ENCODE results near the gene RDH13.

Gene RDH13

DNA sequence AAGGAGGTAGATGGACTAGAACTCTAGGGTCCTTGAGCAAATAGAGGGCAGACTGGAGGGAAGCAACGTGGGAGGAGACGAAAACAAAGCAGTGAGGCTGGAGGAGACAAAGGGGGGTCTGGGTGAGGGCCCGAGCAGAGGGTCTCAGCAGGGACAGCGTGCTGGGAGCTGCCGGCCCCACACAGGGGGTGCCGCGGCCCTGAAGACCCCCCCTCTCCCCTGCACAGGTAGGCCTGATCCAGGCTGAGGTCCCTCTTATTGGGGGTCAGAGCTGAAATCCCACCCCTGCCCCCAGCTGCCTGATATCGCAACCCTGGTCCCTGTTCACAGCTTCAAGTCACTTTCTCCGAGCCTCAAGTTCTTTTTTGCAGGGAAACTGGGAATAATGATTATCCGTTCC lies 21.5 kb upstream of the RDH13 start:
- TF ChIP-seq, protein P1, sequence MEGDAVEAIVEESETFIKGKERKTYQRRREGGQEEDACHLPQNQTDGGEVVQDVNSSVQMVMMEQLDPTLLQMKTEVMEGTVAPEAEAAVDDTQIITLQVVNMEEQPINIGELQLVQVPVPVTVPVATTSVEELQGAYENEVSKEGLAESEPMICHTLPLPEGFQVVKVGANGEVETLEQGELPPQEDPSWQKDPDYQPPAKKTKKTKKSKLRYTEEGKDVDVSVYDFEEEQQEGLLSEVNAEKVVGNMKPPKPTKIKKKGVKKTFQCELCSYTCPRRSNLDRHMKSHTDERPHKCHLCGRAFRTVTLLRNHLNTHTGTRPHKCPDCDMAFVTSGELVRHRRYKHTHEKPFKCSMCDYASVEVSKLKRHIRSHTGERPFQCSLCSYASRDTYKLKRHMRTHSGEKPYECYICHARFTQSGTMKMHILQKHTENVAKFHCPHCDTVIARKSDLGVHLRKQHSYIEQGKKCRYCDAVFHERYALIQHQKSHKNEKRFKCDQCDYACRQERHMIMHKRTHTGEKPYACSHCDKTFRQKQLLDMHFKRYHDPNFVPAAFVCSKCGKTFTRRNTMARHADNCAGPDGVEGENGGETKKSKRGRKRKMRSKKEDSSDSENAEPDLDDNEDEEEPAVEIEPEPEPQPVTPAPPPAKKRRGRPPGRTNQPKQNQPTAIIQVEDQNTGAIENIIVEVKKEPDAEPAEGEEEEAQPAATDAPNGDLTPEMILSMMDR (IDR thresholded peaks at IDR 0.05) = no peak
- TF ChIP-seq ZFX (IDR thresholded peaks at IDR 0.05; ENCODE audit: borderline replicate concordance) = no peak
- H3K27ac ChIP-seq = no peak overlapping the region

DNA sequence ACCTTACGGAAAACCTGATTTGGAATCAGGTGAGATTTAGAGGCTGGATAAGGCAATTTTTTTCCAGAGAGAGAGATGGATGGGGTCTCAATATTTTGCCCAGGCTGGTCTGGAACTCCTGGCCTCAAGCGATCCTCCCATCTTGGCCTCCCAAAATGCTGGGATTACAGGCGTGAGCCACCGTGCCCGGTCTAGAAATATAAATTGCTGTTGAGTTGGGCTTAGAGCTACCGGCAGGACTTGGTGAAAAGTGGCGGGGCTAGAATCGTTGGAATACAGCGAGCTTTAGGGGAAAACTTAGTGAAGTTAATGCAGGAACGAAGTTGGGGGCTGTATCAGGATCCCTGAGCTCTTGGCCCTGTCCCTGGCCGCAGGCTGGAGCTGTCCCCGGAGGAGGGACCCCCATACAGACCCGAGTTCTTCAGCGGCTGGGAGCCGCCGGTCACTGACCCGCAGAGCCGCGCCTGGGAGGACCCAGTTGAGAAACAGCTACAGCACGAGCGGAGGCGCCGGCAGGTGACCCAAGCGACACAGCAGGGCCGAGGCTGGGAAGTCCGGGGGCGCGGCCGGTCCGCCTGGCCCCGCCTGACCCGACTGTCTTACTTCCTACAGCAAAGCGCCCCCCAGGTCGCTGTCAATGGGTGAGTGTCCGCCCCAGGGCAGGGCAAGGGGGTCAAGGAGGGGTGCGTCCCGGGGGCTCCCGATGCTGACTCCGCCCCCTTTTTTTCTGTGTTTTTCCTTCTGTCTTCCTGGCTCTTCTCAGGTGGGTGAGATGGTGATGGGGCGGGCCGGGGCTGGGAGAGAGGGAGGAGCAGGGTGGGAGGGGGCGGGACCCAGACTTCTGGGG lies 20.3 kb upstream of the RDH13 start:
- H3K27ac ChIP-seq = 0 out of 2 replicates have a peak overlapping the region, but pooled peaks have one; percentile 32
- no peak for TF ChIP-seq ZFX (IDR thresholded peaks at IDR 0.05; ENCODE audit: borderline replicate concordance)
- TF ChIP-seq, protein P1 (IDR thresholded peaks at IDR 0.05) = no peak

DNA sequence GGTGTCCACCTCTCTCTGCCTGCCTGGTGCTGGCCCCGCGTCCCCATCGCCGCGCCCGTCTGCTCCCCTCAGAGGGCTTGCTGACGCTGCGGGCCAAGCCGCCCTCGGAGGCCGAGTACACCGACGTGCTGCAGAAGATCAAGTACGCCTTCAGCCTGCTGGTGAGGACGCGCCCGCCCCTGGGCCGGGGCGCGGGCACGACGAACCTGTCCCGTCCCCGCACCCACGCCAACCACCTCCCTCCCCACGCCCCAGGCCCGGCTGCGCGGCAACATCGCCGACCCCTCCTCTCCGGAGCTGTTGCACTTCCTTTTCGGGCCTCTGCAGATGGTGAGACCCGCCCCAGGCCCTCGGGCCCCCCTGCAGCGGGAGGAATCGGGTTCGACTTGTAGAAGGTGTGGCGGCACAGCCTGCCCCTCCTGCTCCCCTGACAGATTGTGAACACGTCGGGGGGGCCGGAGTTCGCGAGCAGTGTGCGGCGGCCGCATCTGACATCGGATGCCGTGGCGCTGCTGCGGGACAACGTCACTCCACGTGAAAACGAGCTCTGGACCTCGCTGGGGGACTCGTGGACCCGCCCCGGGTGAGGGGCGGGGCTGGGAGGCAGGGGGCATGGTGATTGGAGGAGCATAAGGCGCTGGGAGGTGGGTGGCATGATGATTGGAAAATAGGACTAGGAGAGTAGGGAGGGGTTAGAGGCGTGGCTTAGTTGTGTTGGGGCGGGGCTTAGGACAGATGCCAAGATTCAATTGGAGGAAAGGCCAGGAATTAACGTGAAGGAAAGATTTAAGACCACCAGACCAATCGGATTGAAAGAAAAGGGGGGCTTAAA lies 19.3 kb upstream of the RDH13 start:
- TF ChIP-seq, protein P1 (IDR thresholded peaks at IDR 0.05) = no peak
- no peak for TF ChIP-seq ZFX (IDR thresholded peaks at IDR 0.05; ENCODE audit: borderline replicate concordance)
- no peak overlapping the region; the same call in 1 of the 2 replicates for H3K27ac ChIP-seq

DNA sequence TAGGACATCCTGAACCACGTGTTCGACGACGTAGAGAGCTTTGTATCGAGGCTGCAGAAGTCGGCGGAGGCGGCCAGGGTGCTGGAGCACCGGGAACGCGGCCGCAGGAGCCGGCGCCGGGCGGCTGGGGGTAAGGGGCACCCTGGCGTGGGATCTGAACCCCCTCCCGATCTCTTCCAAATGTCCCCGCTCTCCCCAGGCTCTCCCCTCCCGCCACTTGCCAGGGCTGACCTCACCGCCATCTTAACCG lies 18.7 kb upstream of the RDH13 start:
- TF ChIP-seq, protein P1 (IDR thresholded peaks at IDR 0.05) = no peak
- no peak for TF ChIP-seq ZFX (IDR thresholded peaks at IDR 0.05; ENCODE audit: borderline replicate concordance)
- H3K27ac ChIP-seq = peak overlapping the region; percentile 95; the same call in 1 of the 2 replicates

DNA sequence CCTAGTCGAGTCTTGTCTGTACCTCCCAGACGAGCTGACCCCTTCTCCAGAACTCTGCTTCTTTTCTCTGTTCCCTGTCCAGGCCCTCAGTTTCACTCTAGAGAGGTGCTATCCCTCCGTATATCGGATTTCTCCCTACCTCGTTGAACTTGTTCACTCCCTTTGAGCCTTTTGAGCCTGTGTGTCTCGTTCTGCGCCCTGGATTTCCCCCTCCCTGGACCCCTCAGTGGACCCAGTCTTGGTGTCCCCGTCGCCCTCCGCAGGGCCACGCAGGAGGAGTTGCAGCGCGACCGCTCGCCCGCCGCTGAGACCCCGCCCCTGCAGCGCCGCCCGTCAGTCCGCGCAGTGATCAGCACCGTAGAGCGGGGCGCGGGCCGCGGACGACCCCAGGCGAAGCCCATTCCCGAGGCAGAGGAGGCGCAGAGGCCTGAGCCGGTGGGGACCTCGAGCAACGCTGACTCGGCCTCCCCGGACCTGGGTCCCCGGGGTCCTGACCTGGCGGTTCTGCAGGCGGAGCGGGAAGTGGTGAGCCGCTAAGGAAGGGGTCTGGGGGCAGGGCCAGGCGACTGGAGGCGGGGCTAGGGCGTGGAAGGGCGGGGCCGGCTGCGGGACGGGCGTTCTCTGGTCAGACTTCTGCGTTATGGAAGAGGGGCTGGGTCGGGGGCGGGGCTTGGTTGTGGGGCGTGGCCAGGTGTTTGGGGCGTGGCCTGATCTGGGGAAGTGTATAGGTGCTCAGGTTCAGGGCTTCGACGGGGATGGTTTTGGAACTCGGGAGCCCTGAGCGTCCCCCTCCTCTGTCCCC lies 18.2 kb upstream of the RDH13 start:
- no peak for TF ChIP-seq ZFX (IDR thresholded peaks at IDR 0.05; ENCODE audit: borderline replicate concordance)
- TF ChIP-seq, protein P1 (IDR thresholded peaks at IDR 0.05) = peak; percentile 34
- H3K27ac ChIP-seq = peak overlapping the region; percentile 95

DNA sequence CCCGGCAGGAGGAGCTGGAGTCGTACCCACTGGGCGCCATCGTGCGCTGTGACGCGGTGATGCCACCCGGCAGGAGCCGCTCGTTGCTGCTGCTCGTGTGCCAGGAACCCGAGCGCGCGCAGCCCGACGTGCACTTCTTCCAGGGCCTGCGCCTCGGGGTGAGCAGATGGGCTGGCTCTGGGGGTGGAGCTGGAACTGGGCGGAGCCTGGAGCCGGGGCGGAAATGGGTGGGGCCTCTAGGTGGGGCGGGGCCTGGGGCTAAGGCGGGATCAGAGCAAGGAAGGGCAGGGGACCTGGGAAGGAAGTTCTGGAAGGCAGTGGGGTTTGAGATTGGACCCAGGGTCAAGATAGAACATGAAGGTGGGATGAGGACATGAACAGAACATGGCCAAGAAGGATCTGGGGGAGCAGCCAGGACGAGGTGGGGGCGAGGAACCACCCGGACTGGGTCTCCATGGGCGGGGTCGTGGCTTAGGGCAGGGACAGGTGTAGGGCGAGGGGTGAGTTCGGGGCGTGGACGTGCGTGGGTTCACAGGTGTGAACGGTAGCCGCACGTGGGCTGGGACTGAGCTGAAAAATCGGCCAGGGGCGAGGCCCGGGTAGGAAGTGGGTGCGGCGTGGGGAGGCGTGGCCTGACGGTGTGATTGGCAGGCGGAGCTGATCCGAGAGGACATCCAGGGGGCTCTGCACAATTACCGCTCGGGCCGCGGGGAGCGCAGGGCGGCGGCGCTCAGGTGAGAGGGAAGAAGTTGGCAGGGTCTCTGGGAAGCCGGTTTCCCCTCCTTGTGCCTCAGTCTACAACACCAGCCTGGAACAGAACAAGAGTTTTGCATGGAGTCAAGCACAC lies 17.4 kb upstream of the RDH13 start:
- peak overlapping the region; percentile 95 for H3K27ac ChIP-seq
- TF ChIP-seq ZFX (IDR thresholded peaks at IDR 0.05; ENCODE audit: borderline replicate concordance) = no peak
- TF ChIP-seq, protein P1 (IDR thresholded peaks at IDR 0.05) = peak; percentile 32
